ENCODE data around the gene SPAG16.

Gene SPAG16

DNA sequence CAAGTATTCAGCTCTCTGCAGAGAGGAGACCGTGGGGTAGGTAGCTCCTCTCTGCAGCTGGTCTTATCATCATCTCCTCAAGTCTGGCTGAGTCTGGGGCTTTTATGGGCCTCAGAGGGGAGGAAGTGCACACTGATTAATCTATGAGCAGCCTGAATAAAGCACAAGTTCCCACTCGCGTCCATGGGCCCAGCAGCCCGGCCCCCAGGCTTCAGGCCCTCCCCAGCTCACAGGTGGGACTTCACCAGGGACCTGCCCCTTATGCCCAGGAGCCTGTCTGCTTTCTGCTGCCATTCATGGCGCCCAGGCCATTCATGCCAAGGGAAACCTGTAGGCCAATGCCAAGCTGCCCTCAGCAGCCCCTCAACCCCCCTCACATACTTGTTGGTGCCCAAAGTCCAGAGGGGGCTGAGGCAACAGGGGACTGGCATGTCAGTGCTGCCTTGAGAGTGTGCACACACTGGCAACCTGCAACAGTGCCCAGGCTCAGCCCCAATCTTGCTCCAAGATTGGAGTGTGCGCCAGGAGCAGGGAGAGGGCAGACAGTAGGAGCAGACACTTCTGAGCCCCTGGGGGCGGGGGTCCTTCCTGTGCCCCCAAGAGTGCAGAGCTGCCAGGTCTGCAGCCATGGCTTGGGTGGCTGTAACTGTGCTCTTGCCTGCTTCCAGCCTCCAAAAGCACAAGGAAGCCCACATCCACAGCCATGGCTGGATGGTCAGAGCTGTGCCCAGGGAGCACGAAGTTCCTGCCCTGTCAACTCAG lies 751.0 kb downstream of the SPAG16 start:
- no peak for DNase-seq
- H3K27ac ChIP-seq: no peak overlapping the region
- TF ChIP-seq, protein P1, sequence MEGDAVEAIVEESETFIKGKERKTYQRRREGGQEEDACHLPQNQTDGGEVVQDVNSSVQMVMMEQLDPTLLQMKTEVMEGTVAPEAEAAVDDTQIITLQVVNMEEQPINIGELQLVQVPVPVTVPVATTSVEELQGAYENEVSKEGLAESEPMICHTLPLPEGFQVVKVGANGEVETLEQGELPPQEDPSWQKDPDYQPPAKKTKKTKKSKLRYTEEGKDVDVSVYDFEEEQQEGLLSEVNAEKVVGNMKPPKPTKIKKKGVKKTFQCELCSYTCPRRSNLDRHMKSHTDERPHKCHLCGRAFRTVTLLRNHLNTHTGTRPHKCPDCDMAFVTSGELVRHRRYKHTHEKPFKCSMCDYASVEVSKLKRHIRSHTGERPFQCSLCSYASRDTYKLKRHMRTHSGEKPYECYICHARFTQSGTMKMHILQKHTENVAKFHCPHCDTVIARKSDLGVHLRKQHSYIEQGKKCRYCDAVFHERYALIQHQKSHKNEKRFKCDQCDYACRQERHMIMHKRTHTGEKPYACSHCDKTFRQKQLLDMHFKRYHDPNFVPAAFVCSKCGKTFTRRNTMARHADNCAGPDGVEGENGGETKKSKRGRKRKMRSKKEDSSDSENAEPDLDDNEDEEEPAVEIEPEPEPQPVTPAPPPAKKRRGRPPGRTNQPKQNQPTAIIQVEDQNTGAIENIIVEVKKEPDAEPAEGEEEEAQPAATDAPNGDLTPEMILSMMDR (IDR thresholded peaks at IDR 0.05; ENCODE audit: low read depth, low read length): no peak
- H3K9me3 ChIP-seq (ENCODE audit: severe bottlenecking): no peaks in the 10 kb centered on the region
- H3K27me3 ChIP-seq (ENCODE audit: insufficient read depth, low read depth, severe bottlenecking): no peaks in the 10 kb centered on the region
- H3K36me3 ChIP-seq: no peaks in the 10 kb centered on the region
- no peak overlapping the region for H3K4me3 ChIP-seq (ENCODE audit: low read depth, low read length)

DNA sequence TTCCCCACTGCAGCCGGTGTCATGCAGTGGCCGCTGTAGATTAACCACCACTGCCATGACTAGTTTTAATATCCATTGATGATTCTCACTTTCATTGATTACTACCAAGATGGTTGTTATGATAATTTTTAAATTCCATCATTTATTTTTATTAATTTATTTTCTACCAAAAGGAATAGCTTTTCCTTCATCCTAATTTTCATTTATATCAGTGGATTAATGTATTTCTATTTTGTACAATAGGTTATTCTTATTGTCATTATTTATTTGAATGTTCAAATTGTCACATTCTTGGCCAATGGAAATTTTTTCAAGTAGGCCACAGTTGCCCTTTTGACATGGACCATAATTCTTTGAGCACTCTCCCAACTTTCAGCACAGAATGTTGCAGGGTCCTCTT lies 751.7 kb downstream of the SPAG16 start:
- Histone ChIP-seq H3K36me3 (no peaks in the 10 kb centered on the region), H3K9me3 (ENCODE audit: severe bottlenecking) (no peaks in the 10 kb centered on the region), H3K4me3 (ENCODE audit: low read depth, low read length) (no peak overlapping the region), H3K27ac (no peak overlapping the region), H3K27me3 (ENCODE audit: insufficient read depth, low read depth, severe bottlenecking) (no peaks in the 10 kb centered on the region)
- no peak for DNase-seq
- TF ChIP-seq, protein P1 (IDR thresholded peaks at IDR 0.05; ENCODE audit: low read depth, low read length): no peak

DNA sequence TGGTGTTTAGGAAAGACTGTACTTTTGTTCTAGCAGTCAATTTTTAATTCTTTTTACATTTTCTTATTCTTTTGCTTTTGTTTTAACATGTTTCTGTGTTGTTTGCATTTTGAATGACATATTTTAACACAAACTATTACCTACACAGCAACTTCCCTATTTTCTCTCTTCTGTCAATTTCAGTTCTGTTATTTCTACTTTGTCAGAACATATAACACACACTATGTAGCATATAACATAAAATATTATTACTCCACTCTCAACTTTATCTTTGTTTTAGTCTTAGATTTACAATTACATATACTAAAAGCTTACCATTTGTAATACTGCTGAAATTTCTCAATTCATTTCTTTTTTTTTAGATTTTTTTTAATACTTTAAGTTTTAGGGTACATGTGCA lies 753.9 kb downstream of the SPAG16 start:
- Histone ChIP-seq H3K36me3 (no peaks in the 10 kb centered on the region), H3K9me3 (ENCODE audit: severe bottlenecking) (no peaks in the 10 kb centered on the region), H3K4me3 (ENCODE audit: low read depth, low read length) (no peak overlapping the region), H3K27ac (no peak overlapping the region), H3K27me3 (ENCODE audit: insufficient read depth, low read depth, severe bottlenecking) (no peaks in the 10 kb centered on the region)
- TF ChIP-seq, protein P1 (IDR thresholded peaks at IDR 0.05; ENCODE audit: low read depth, low read length): no peak
- no peak for DNase-seq

DNA sequence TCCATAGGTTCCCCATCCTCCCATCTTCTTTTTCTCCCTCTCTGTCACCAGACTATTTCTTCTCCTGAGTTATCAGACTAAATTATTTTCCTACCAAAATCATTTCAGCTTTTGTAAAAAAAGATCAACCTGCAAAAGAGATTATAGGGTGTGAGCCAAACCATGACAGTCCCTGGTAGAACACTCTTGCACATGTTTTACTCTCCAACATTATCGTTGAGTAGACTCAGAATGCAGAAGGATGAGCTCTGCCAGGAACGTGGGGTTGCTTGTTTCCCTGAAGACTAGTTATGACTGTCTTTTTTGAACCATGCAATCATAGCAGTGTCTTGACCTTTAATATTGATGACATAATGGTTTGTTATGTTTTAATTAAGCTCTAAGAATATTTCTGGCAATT lies 766.5 kb downstream of the SPAG16 start:
- no peak overlapping the region for H3K4me3 ChIP-seq (ENCODE audit: low read depth, low read length)
- no peaks in the 10 kb centered on the region for H3K27me3 ChIP-seq (ENCODE audit: insufficient read depth, low read depth, severe bottlenecking)
- TF ChIP-seq, protein P1 (IDR thresholded peaks at IDR 0.05; ENCODE audit: low read depth, low read length): no peak
- no peaks in the 10 kb centered on the region for H3K9me3 ChIP-seq (ENCODE audit: severe bottlenecking)
- H3K36me3 ChIP-seq: no peaks in the 10 kb centered on the region
- H3K27ac ChIP-seq: no peak overlapping the region
- no peak for DNase-seq

DNA sequence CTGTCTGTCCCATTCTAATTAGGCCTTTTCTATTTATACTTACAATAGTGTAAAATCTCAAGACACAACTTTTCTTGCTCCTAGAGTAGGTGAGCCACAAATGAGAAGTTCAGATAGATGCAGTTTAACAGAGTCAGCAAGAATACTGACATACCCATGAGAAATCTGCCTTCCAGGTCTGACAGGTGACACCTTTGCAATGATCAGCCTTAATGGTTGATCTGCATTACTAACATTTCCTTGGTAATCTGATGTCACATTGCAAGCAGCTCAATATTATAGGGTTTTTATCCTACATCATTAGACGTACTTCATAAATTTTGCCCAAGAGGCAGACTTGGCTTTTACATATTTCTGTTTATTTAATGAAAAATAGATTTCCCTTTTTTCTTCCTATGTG lies 767.3 kb downstream of the SPAG16 start:
- Histone ChIP-seq H3K36me3 (no peaks in the 10 kb centered on the region), H3K4me3 (ENCODE audit: low read depth, low read length) (no peak overlapping the region), H3K27me3 (ENCODE audit: insufficient read depth, low read depth, severe bottlenecking) (no peaks in the 10 kb centered on the region), H3K9me3 (ENCODE audit: severe bottlenecking) (no peaks in the 10 kb centered on the region), H3K27ac (no peak overlapping the region)
- TF ChIP-seq, protein P1 (IDR thresholded peaks at IDR 0.05; ENCODE audit: low read depth, low read length): no peak
- no peak for DNase-seq

DNA sequence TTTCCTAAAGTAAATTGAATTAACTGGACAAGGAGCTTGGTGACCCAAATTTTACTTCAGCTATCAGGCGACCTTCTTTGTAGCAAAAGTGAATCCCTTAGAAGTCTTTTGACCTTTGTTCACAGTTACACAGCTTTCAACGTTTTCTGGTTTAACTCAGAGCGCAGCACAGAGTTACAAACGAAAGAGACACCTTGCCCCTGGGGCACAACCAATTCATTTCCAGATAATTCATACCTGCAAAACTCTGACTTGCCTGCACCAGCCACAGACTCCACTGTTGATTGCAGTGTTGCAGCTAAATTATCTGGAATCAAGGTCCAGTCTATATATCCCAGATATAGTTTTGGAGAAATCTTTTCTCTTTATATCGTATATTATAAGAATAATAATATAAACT lies 768.0 kb downstream of the SPAG16 start:
- Histone ChIP-seq H3K4me3 (ENCODE audit: low read depth, low read length) (no peak overlapping the region), H3K27ac (no peak overlapping the region), H3K36me3 (no peaks in the 10 kb centered on the region), H3K27me3 (ENCODE audit: insufficient read depth, low read depth, severe bottlenecking) (no peaks in the 10 kb centered on the region), H3K9me3 (ENCODE audit: severe bottlenecking) (no peaks in the 10 kb centered on the region)
- DNase-seq: no peak
- TF ChIP-seq, protein P1 (IDR thresholded peaks at IDR 0.05; ENCODE audit: low read depth, low read length): no peak

Data from WERI-Rb-1 (cell line).